GM12864 (cell line): ENCODE measurements around the gene GDPD5.

Source experiments
- DNase-seq: peaks from one replicate; pipeline ENCODE4 v3.0.0-alpha.2; 2011; ENCODE audit warnings: low read depth
- H3K4me3 ChIP-seq: 2 replicates; pipeline ENCODE4 v1.5.1; 2011; ENCODE audit warnings: mild to moderate bottlenecking, low read depth, low read length, control low read depth
- CTCF ChIP-seq: IDR thresholded peaks from 2 replicates; pipeline ENCODE4 v1.5.1; 2011; ENCODE audit warnings: low read depth, mild to moderate bottlenecking, moderate library complexity, low read length, control low read depth, inconsistent platforms; ENCODE audit errors: missing control alignments

GDPD5 gene

GRCh38 chr11:75498556-75499255 lies 27.0 kb downstream of the GDPD5 start:
- DNase-seq = no peak
- TF ChIP-seq CTCF = no peak
- H3K4me3 ChIP-seq = no peak overlapping the region

- no peak for TF ChIP-seq CTCF
- DNase-seq = no peak
- no peak overlapping the region for H3K4me3 ChIP-seq
Observed at GRCh38 chr11:75497788-75498409, 27.8 kb downstream of the GDPD5 start.

- no peak overlapping the region for H3K4me3 ChIP-seq
- no peak for DNase-seq
- TF ChIP-seq CTCF = no peak
Observed at GRCh38 chr11:75496305-75496752, 29.4 kb downstream of the GDPD5 start.

GRCh38 chr11:75495749-75496304 lies 29.9 kb downstream of the GDPD5 start:
- no peak for TF ChIP-seq CTCF
- H3K4me3 ChIP-seq = no peak overlapping the region

GRCh38 chr11:75493626-75494025 lies 32.1 kb downstream of the GDPD5 start:
- DNase-seq = no peak
- TF ChIP-seq CTCF = no peak

More at GRCh38 chr11:75495749-75496304, 29.9 kb downstream of the GDPD5 start:
- no peak for DNase-seq

GRCh38 chr11:75492181-75492820 lies 33.4 kb downstream of the GDPD5 start:
- no peak for TF ChIP-seq CTCF

More at GRCh38 chr11:75493626-75494025, 32.1 kb downstream of the GDPD5 start:
- no peak overlapping the region for H3K4me3 ChIP-seq

More at GRCh38 chr11:75492181-75492820, 33.4 kb downstream of the GDPD5 start:
- peak overlapping the region; percentile 37 for H3K4me3 ChIP-seq
- DNase-seq = no peak
